Effector memory CD4-positive, alpha-beta T cell (primary cell): ENCODE measurements around the gene PCDHA9.
"Not testable (repeated sequence)": the region's sequence is repeated elsewhere in the genome, so short reads cannot be mapped to it uniquely, and the experiment has no call there.

Experiments used
- DNase-seq, 3 donors: peaks; one replicate each; pipeline ENCODE4 v3.0.0-alpha.2; 2020
- H3K27ac ChIP-seq: 2 replicates; pipeline ENCODE4 v1.7.0; 2013; ENCODE audit warnings: mild to moderate bottlenecking, low read length, moderate library complexity; ENCODE audit not compliant: insufficient read depth, poor library complexity, severe bottlenecking
- H3K27me3 ChIP-seq: replicated peaks from 2 replicates; pipeline ENCODE4 v1.7.0; 2013; ENCODE audit warnings: mild to moderate bottlenecking, low read length; ENCODE audit not compliant: insufficient read depth, control insufficient read depth, poor library complexity, severe bottlenecking
- H3K36me3 ChIP-seq: 2 replicates; pipeline ENCODE4 v1.7.0; 2013; ENCODE audit warnings: mild to moderate bottlenecking, low read length, moderate library complexity; ENCODE audit not compliant: control insufficient read depth, insufficient read depth
- H3K4me1 ChIP-seq: 2 replicates; pipeline ENCODE4 v1.7.0; 2013; ENCODE audit warnings: low read length, mild to moderate bottlenecking; ENCODE audit not compliant: control insufficient read depth, insufficient read depth, poor library complexity, severe bottlenecking
- H3K4me3 ChIP-seq: 2 replicates; pipeline ENCODE4 v1.7.0; 2013; ENCODE audit warnings: low read length, low read depth, mild to moderate bottlenecking; ENCODE audit not compliant: insufficient read depth, poor library complexity, severe bottlenecking
- H3K9me3 ChIP-seq: 2 replicates; pipeline ENCODE4 v1.7.0; 2013; ENCODE audit warnings: mild to moderate bottlenecking, low read length, moderate library complexity; ENCODE audit not compliant: control insufficient read depth

PCDHA9 gene

GRCh38 chr5:140835622-140836510 lies 12.3 kb upstream of the PCDHA9 start:
- Histone ChIP-seq H3K4me1 (no peaks in the 10 kb centered on the region), H3K27ac (no peak overlapping the region), H3K4me3 (no peak overlapping the region), H3K36me3 (no peaks in the 10 kb centered on the region), H3K27me3 (no peaks in the 10 kb centered on the region), H3K9me3 (no peaks in the 10 kb centered on the region)
- no peak for DNase-seq

DNA sequence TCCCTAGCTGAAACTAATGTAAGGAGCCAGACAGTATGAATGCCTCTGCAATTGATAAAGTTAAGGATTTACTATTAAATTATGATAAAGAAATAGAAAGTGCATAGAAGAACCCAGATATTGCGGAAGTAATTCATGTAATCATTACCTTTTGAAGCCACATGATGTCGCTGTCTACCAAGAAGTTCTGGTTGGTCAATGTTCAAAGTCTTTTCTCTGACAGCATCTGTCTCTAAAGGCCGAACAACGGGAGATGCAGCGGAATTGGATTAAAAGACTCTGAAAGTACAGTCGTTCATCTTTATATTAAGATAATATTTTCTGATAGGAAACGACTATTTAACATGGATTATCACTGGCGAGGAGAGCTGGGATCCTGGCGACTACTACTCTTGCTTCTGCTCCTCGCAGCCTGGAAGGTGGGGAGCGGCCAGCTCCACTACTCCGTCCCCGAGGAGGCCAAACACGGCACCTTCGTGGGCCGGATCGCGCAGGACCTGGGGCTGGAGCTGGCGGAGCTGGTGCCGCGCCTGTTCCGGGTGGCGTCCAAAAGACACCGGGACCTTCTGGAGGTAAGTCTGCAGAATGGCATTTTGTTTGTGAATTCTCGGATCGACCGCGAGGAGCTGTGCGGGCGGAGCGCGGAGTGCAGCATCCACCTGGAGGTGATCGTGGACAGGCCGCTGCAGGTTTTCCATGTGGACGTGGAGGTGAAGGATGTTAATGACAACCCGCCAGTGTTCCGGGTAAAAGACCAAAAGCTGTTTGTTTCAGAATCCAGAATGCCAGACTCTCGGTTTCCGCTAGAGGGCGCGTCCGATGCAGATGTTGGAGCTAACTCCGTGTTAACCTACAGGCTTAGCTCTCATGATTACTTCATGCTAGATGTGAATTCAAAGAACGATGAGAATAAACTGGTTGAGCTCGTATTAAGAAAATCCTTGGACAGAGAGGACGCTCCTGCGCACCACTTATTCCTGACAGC lies 6.9 kb upstream of the PCDHA9 start, which contains the start of gene PCDHA8:
Gene PCDHA8, plus strand, starts transcription at position 210 of the 985 bp plus-strand sequence. Its CDS starts 135 bp downstream, at position 345.
- no peaks in the 10 kb centered on the region for H3K36me3 ChIP-seq
- H3K27ac ChIP-seq: no peak within 1 kb of the TSS
- no peaks in the 10 kb centered on the region for H3K4me1 ChIP-seq
- no peak for DNase-seq
- no peak within 1 kb of the TSS for H3K4me3 ChIP-seq
- no peaks in the 10 kb centered on the region for H3K27me3 ChIP-seq
- no peaks in the 10 kb centered on the region for H3K9me3 ChIP-seq

DNA sequence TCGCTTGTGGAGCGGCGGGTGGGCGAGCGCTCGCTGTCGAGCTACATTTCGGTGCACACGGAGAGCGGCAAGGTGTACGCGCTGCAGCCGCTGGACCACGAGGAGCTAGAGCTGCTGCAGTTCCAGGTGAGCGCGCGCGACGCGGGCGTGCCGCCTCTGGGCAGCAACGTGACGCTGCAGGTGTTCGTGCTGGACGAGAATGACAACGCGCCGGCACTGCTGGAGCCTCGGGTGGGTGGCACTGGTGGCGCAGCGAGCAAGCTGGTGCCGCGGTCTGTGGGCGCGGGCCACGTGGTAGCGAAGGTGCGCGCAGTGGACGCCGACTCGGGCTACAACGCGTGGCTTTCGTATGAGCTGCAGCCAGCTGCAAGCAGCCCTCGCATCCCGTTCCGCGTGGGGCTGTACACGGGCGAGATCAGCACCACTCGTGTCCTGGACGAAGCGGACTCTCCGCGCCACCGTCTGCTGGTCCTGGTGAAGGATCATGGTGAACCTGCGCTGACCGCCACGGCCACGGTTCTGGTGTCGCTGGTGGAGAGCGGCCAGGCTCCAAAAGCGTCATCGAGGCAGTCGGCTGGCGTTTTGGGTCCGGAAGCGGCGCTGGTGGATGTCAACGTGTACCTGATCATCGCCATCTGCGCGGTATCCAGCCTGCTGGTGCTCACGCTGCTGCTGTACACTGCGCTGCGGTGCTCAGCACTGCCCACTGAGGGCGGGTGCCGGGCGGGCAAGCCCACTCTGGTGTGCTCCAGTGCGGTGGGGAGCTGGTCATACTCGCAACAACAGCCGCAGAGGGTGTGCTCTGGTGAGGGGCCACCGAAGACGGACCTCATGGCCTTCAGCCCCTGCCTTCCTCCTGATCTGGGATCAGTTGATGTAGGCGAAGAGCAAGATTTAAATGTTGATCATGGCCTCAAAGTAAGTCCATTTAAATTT lies 5.1 kb upstream of the PCDHA9 start:
- no peak for DNase-seq
- H3K36me3 ChIP-seq: no peaks in the 10 kb centered on the region
- no peaks in the 10 kb centered on the region for H3K27me3 ChIP-seq
- no peak overlapping the region for H3K4me3 ChIP-seq
- H3K9me3 ChIP-seq: no peaks in the 10 kb centered on the region
- no peaks in the 10 kb centered on the region for H3K4me1 ChIP-seq
- no peak overlapping the region for H3K27ac ChIP-seq

GRCh38 chr5:140849831-140850634 lies 1.9 kb downstream of the PCDHA9 start:
- not testable (repeated sequence) for H3K27ac ChIP-seq, H3K27me3 ChIP-seq, H3K9me3 ChIP-seq, DNase-seq, H3K4me1 ChIP-seq, H3K4me3 ChIP-seq, H3K36me3 ChIP-seq

GRCh38 chr5:140855772-140856674 lies 7.8 kb downstream of the PCDHA9 start, which contains the start of gene PCDHA10:
Gene PCDHA10 (plus strand): TSS chr5:140855897. CDS start chr5:140856049, 152 bp downstream.
- Histone ChIP-seq H3K4me1 (no peaks in the 10 kb centered on the region), H3K4me3 (no peak within 1 kb of the TSS)
- no peak for DNase-seq

GRCh38 chr5:140857177-140857986 lies 9.2 kb downstream of the PCDHA9 start:
- H3K4me1 ChIP-seq: no peaks in the 10 kb centered on the region
- H3K27me3 ChIP-seq: no peaks in the 10 kb centered on the region
- H3K4me3 ChIP-seq: no peak overlapping the region
- H3K36me3 ChIP-seq: no peaks in the 10 kb centered on the region
- no peak overlapping the region for H3K27ac ChIP-seq
- H3K9me3 ChIP-seq: no peaks in the 10 kb centered on the region
- DNase-seq: no peak

More at GRCh38 chr5:140855772-140856674, 7.8 kb downstream of the PCDHA9 start, which contains the start of gene PCDHA10:
- Histone ChIP-seq H3K36me3 (no peaks in the 10 kb centered on the region), H3K9me3 (no peaks in the 10 kb centered on the region), H3K27me3 (no peaks in the 10 kb centered on the region), H3K27ac (no peak within 1 kb of the TSS)

GRCh38 chr5:140857987-140858240 lies 9.7 kb downstream of the PCDHA9 start:
- no peaks in the 10 kb centered on the region for H3K9me3 ChIP-seq
- DNase-seq: no peak
- no peak overlapping the region for H3K27ac ChIP-seq
- no peaks in the 10 kb centered on the region for H3K27me3 ChIP-seq
- no peaks in the 10 kb centered on the region for H3K36me3 ChIP-seq
- no peak overlapping the region for H3K4me3 ChIP-seq
- no peaks in the 10 kb centered on the region for H3K4me1 ChIP-seq
